COLO668 (cell line): ENCODE results near the gene KLF4.

Experiments used
- DNase-seq: peaks from one replicate; lab custom pipeline; 2025; ENCODE audit not compliant: unreplicated experiment; lab: John Stamatoyannopoulos, UW

KLF4 gene

GRCh38 chr9:107455425-107456135, 34.0 kb downstream of the KLF4 start:
- DNase-seq, result no peak

- DNase-seq, result no peak
These were observed 36.1 kb downstream of the KLF4 start for GRCh38 chr9:107453479-107453878.

DNA sequence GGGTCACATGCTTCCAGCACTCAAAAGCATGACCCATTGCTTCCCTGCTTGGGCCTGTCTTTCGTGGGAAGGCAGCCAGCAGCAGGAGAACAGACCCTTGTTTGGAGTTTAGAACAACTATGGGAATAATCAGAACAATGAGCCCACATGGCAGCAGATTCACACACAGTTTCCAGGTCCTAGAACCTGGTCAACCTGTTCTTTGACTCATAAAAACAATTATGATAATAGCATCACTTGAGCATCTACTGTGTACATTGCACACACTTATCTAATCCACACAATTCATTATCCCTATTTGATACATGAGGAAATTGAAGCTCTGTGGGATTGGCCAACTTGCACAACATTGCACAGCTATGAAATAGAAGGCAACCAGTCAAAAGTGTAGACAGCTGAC, 41.7 kb downstream of the KLF4 start:
- DNase-seq, result peak; percentile 46

DNA sequence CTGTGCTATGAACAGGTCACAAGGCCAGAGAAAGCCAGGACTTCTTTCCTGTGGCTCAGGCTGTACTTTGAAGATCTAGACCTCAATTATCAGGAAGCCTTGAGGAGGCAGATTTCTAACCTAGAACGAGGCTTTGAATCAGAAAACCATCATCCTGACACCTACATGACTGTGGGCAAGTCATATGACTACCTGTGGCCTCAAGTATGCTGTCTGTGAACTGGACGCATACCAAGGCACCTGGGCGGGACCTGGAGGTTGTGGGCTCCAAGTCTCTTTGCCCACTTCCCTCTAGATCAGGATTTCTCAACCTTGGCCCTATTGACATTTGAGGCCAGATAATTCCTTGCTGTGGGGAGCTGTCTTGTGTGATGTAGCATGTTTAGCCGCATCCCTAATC, 42.5 kb downstream of the KLF4 start:
- DNase-seq, result no peak

- DNase-seq, result no peak
These were observed 43.1 kb downstream of the KLF4 start for GRCh38 chr9:107446491-107446890.

- no peak for DNase-seq
These were observed 45.8 kb downstream of the KLF4 start for GRCh38 chr9:107443786-107444185.

DNA sequence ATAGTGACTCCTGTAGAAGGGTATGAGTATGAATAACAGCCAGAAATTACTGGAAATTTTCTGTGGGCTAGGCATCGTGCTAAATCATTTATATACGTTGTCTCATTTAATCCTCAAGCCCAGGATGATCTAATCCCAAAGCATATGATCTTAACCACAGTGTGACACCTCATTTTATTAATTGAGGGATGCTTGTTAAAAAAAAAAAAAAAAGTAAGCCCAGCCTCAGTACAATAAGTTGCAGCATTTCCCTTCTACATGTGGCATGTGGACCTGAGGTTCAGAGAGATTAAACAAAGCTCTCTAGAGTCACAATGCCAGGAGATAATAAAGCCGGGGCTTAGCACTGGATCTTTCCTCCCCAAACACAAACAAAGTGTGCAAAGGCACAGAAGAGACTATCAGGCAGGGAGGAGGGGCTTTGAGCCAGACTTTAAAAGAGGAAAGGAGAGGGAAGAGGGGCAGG, 49.5 kb downstream of the KLF4 start:
- DNase-seq, result peak; percentile 14

DNA sequence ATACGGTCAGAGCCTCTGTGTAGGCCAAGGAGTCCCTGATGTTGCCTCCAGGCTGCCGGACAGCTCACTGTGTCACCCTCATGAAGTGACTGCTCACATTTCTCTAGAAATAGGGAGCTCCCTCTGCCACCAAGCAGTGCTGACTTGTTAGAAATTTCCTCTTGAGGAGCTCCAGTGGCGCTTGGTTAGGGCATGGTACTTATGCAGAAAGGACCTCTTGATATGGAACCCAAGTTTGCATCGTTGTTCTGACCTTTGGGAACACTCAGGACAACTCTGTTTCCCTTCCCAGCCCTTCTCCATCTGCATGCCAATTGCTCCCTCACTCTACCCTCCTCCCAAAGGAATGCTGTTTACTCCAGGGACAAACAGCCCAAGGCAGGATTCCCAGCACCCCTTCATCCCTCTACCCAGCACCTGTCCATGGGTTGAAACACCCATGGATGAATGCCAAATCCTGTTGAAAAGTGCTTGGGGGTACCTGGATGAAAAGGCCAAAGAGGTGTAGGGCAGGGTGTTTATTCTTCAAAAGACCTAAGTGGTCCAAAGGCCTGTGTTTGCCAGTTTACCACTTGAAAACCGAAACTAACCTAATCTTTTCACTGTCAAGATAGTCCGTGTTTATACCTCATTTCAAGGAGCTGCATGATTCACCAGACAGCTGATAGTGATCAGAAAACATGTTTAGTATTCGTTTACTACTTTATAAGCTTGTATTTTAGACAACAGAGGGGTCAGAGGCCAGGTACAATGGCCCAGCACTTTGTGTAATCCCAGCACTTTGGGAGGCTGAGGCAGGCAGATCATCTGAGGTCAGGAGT, 51.1 kb downstream of the KLF4 start:
- DNase-seq, result peak; percentile 60

GRCh38 chr9:107437716-107438115, 51.9 kb downstream of the KLF4 start:
- DNase-seq, result no peak

- DNase-seq, result no peak
These were observed 54.2 kb downstream of the KLF4 start for GRCh38 chr9:107435415-107435814.
